Parathyroid adenoma (tissue), 2 donors: ENCODE results near the gene CCDC57.

Experiments
- H2AFZ ChIP-seq: fragments of 300-600 bp; sonication (generic); one replicate; pipeline ENCODE4 v1.7.0; 2017; ENCODE audit warnings: antibody characterized with exemption, mild to moderate bottlenecking
- H3K27ac ChIP-seq: fragments of 300-600 bp; sonication (generic); one replicate; pipeline ENCODE4 v1.7.0; 2017
- H3K27me3 ChIP-seq: fragments of 300-600 bp; sonication (generic); one replicate; pipeline ENCODE4 v1.7.0; 2017; ENCODE audit warnings: low read length; ENCODE audit not compliant: control insufficient read depth, insufficient read depth
- H3K36me3 ChIP-seq: fragments of 300-600 bp; sonication (generic); one replicate; pipeline ENCODE4 v1.7.0; 2017; ENCODE audit warnings: low read length; ENCODE audit not compliant: control insufficient read depth, insufficient read depth
- H3K4me1 ChIP-seq: fragments of 300-600 bp; sonication (generic); one replicate; pipeline ENCODE4 v1.7.0; 2017; ENCODE audit warnings: control low read depth
- H3K4me2 ChIP-seq: fragments of 300-600 bp; sonication (generic); one replicate; pipeline ENCODE4 v1.7.0; 2017; ENCODE audit warnings: low read length
- H3K4me3 ChIP-seq: fragments of 300-600 bp; sonication (generic); one replicate; pipeline ENCODE4 v1.7.0; 2017; ENCODE audit warnings: low read depth, low read length
- H3K79me2 ChIP-seq: fragments of 300-600 bp; sonication (generic); one replicate; pipeline ENCODE4 v1.7.0; 2017; ENCODE audit warnings: control low read depth
- H3K9ac ChIP-seq: fragments of 300-600 bp; sonication (generic); one replicate; pipeline ENCODE4 v1.7.0; 2017; ENCODE audit warnings: mild to moderate bottlenecking
- H3K9me3 ChIP-seq: fragments of 300-600 bp; sonication (generic); one replicate; pipeline ENCODE4 v1.7.0; 2017; ENCODE audit warnings: low read length; ENCODE audit not compliant: control insufficient read depth
- CTCF ChIP-seq: fragments of 300-600 bp; sonication (generic); IDR thresholded peaks from one replicate; pipeline ENCODE4 v1.7.0; 2017; ENCODE audit warnings: antibody characterized with exemption, mild to moderate bottlenecking
- donor health status: primary hyperparathyroidism.

The CCDC57 gene

GRCh38 chr17:82114447-82114846 is 98.2 kb downstream of the CCDC57 start:
- Histone ChIP-seq H3K9ac (no peak overlapping the region), H3K27ac (no peak overlapping the region), H2AFZ (no peak overlapping the region), H3K4me3 (no peak overlapping the region), H3K27me3 (no peaks in the 10 kb centered on the region), H3K36me3 (no peaks in the 10 kb centered on the region), H3K4me1 (peaks cover 11% of the 10 kb centered on the region), H3K9me3 (no peaks in the 10 kb centered on the region), H3K79me2 (peaks cover 2% of the 10 kb centered on the region), H3K4me2 (no peak overlapping the region)
- TF ChIP-seq CTCF, result no peak

DNA sequence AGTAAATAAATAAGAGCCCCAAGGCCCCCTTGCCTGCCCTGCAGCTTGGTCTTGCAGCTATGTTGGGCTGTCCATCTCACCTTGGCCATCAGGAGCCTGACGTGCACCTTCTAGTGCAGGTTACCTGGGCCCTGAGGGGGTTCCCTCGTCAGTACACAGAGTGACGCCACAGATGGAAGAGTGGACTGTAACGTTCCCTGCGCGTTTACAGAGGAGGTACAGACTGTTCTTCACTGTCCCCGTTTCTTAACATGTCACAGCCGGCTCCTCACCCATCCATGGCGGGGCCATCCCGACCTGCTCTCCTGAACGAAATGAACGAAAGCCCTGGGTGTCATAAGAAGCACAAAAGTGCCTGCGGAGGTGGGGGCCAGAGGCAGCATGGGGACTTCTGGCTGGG is 98.7 kb downstream of the CCDC57 start:
- no peaks in the 10 kb centered on the region for H3K9me3 ChIP-seq
- H3K27me3 ChIP-seq, result no peaks in the 10 kb centered on the region
- no peak overlapping the region for H2AFZ ChIP-seq
- H3K79me2 ChIP-seq, result peaks cover 2% of the 10 kb centered on the region
- H3K36me3 ChIP-seq, result no peaks in the 10 kb centered on the region
- no peak overlapping the region for H3K27ac ChIP-seq
- no peak overlapping the region for H3K4me3 ChIP-seq
- H3K4me1 ChIP-seq, result peaks cover 7% of the 10 kb centered on the region
- TF ChIP-seq CTCF, result no peak
- H3K4me2 ChIP-seq, result no peak overlapping the region
- H3K9ac ChIP-seq, result no peak overlapping the region

DNA sequence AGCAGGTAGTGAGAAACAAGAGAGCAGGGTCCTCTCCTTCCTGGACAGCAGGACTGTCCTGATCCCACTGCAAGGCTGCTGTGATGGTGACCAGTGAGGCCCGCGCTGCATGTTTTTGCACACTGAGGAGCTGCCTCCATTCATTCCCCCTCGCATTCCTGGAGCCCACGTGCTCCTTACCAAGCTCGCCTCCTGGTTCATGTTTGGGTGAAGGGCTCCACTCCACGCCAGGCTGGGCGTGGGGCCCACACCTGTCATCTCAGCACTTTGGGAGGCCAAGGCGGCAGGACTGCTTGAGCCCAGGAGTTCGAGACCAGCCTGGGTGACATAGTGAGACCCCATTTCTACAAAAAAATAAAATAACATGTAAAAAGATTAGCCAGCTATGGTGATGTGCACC is 99.2 kb downstream of the CCDC57 start:
- H3K4me2 ChIP-seq, result no peak overlapping the region
- no peak overlapping the region for H2AFZ ChIP-seq
- no peak overlapping the region for H3K4me3 ChIP-seq
- peaks cover 2% of the 10 kb centered on the region for H3K79me2 ChIP-seq
- H3K36me3 ChIP-seq, result no peaks in the 10 kb centered on the region
- no peaks in the 10 kb centered on the region for H3K9me3 ChIP-seq
- H3K4me1 ChIP-seq, result peaks cover 4% of the 10 kb centered on the region
- H3K27me3 ChIP-seq, result no peaks in the 10 kb centered on the region
- no peak for TF ChIP-seq CTCF
- H3K27ac ChIP-seq, result no peak overlapping the region
- no peak overlapping the region for H3K9ac ChIP-seq

DNA sequence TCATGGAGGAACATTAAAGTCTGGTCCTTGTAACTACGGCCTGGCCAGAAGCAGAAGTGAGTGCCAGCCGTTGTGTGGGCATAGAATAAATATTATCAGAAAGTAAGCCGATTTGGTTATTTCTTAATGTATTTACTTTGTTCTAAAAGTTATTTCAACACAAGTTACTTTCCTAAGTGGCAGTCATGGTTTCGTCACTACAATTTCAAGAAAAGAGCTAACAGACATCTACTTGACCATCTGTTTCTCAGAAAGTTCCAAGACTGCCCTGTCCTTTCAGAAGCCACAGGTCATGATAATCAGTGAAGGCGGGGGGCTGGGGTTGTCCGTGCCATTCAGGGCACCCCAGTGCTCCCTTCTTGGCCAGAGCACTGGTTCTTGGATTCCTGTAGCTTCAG is 99.7 kb downstream of the CCDC57 start:
- no peak for TF ChIP-seq CTCF
- Histone ChIP-seq H3K9ac (no peak overlapping the region), H3K27me3 (no peaks in the 10 kb centered on the region), H3K4me1 (no peaks in the 10 kb centered on the region), H3K4me2 (no peak overlapping the region), H3K79me2 (peaks cover 2% of the 10 kb centered on the region), H3K4me3 (no peak overlapping the region), H3K9me3 (no peaks in the 10 kb centered on the region), H2AFZ (no peak overlapping the region), H3K36me3 (no peaks in the 10 kb centered on the region), H3K27ac (no peak overlapping the region)

DNA sequence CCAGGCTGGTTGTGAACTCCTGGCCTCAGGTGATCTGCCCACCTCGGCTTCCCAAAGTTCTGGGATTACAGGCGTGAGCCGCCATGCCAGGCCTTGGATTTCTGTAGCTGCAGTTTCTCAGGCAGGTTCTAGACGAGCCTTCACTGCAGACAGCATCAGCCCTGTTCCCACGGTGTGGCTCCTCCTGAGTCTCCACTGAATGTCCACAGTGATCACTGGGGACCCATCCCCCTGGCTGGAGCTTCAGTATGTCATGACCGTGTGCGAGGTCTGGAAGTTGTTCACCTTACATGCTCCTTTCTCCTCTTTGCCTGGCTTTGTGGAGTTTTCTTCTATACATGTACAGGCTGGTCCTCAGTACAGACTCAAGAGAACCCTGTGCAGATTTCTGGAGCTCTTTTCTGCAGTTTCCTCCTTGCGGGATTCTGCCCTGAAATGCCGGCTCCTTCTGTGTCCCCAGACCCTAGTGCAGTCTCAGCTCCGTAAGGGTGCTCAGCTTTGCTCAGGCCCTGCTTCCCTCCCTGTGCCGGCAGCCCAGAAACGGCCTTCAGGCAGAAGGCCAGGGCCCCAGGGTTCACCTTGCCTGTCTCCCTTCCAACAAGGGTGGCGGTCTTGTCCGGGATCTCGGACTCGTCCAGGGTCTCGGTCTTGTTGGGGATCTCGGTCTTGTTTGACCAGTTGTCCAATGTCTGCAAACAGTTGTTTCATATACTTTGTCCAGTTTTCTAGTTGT is 100.3 kb downstream of the CCDC57 start:
- H2AFZ ChIP-seq, result no peak overlapping the region
- H3K4me3 ChIP-seq, result no peak overlapping the region
- H3K27me3 ChIP-seq, result no peaks in the 10 kb centered on the region
- no peak overlapping the region for H3K9ac ChIP-seq
- peaks cover 2% of the 10 kb centered on the region for H3K79me2 ChIP-seq
- H3K9me3 ChIP-seq, result no peaks in the 10 kb centered on the region
- no peak for TF ChIP-seq CTCF
- H3K4me1 ChIP-seq, result no peaks in the 10 kb centered on the region
- no peaks in the 10 kb centered on the region for H3K36me3 ChIP-seq
- no peak overlapping the region for H3K27ac ChIP-seq
- H3K4me2 ChIP-seq, result no peak overlapping the region
